GM12878 (cell line): ENCODE results near the gene EME2. TPM values are rescaled to one million over a fixed set of nuclear protein-coding genes. Genes with fewer than 3 reads are reported as not detected.

ENCODE experiments used
- ATAC-seq: fragments of 200-7000 bp; cut with Tn5 transposase; 3 replicates; pipeline ENCODE4 v1.9.1; 2020; ENCODE audit warnings: mild to moderate bottlenecking, moderate library complexity
- BruUV-seq: library from RNA; stranded (reverse); fragments of 400-500 nt; replicated peaks from 2 replicates; lab custom pipeline; 2021; lab: Mats Ljungman, UMichigan
- CTCF ChIA-PET: fragments of 300-600 bp; sonication (Branson Sonifier 250); formaldehyde crosslinking; extraction: SDS; loops from one replicate; lab custom pipeline; 2021; ENCODE audit warnings: inconsistent platforms; lab: Yijun Ruan, JAX
- POLR2A ChIA-PET: fragments of 350-600 bp; formaldehyde crosslinking; extraction: SDS; loops from one replicate; lab custom pipeline; 2021; ENCODE audit warnings: inconsistent platforms; lab: Charles Lee
- RAD21 ChIA-PET: fragments of 300-600 bp; sonication (Branson Sonifier 250); formaldehyde crosslinking; loops from one replicate; lab custom pipeline; 2023; ENCODE audit warnings: antibody characterized with exemption; ENCODE audit not compliant: unreplicated experiment; lab: Charles Lee
- SMC1A ChIA-PET: fragments of 300-600 bp; sonication (Branson Sonifier 250); formaldehyde crosslinking; loops from one replicate; lab custom pipeline; 2023; ENCODE audit not compliant: unreplicated experiment, uncharacterized antibody; lab: Charles Lee
- DNase-seq: peaks from one replicate; pipeline ENCODE4 v3.0.0-alpha.2; 2011; ENCODE audit warnings: low read depth, low spot score
- FAIRE-seq: peaks from 3 replicates; lab custom pipeline; 2011; peaks lifted over from hg19 to GRCh38; lab: Jason Lieb, UNC
- H2AFZ ChIP-seq: 2 replicates; pipeline ENCODE4 v1.6.0; 2011; ENCODE audit warnings: low read depth, low read length, control low read depth; ENCODE audit not compliant: control insufficient read depth
- H3K27ac ChIP-seq: 2 replicates; pipeline ENCODE4 v1.5.1; 2011; ENCODE audit warnings: control low read depth; ENCODE audit not compliant: control insufficient read depth, insufficient read depth
- H3K27me3 ChIP-seq, 2 experiments: replicated peaks in 1 of 2; 2 replicates each; pipeline versions ENCODE4 v1.6.0 to v1.6.1; 2011; ENCODE audit warnings: low read length in 1 of 2; ENCODE audit not compliant: control insufficient read depth in 2 of 2, insufficient read depth in 2 of 2
- H3K36me3 ChIP-seq, 2 experiments: 2 replicates each; pipeline ENCODE4 v1.5.1; 2011; ENCODE audit warnings: low read length in 1 of 2; ENCODE audit not compliant: control insufficient read depth in 2 of 2, insufficient read depth in 2 of 2
- H3K4me1 ChIP-seq: 2 replicates; pipeline ENCODE4 v1.6.1; 2011; ENCODE audit warnings: mild to moderate bottlenecking, low read length, moderate library complexity, mixed read lengths; ENCODE audit not compliant: control insufficient read depth, insufficient read depth
- H3K4me2 ChIP-seq: 2 replicates; pipeline ENCODE4 v1.6.0; 2011; ENCODE audit warnings: control low read depth; ENCODE audit not compliant: control insufficient read depth, insufficient read depth
- H3K4me3 ChIP-seq: fragments of 200-600 bp; sonication (generic); 2 replicates; pipeline ENCODE4 v1.5.1; 2016
- H3K79me2 ChIP-seq: 2 replicates; pipeline ENCODE4 v1.6.0; 2011; ENCODE audit warnings: low read length; ENCODE audit not compliant: control insufficient read depth, insufficient read depth
- H3K9ac ChIP-seq: 2 replicates; pipeline ENCODE4 v1.8.0; 2011; ENCODE audit warnings: low read length, control low read depth, mixed read lengths; ENCODE audit not compliant: control insufficient read depth, insufficient read depth
- H3K9me3 ChIP-seq: replicated peaks from 3 replicates; pipeline ENCODE4 v1.5.1; 2011; ENCODE audit warnings: mild to moderate bottlenecking, low read length; ENCODE audit not compliant: control insufficient read depth, insufficient read depth
- H4K20me1 ChIP-seq: 2 replicates; pipeline ENCODE4 v1.6.0; 2011; ENCODE audit not compliant: control insufficient read depth, insufficient read depth
- ATF7 ChIP-seq: fragments of 450-650 bp; IDR thresholded peaks from 2 replicates; pipeline ENCODE4 v1.6.1; 2016; ENCODE audit warnings: low read depth, mild to moderate bottlenecking
- BACH1 ChIP-seq: fragments of 450-650 bp; IDR thresholded peaks from 2 replicates; pipeline ENCODE4 v1.6.1; 2017; ENCODE audit warnings: mild to moderate bottlenecking, borderline replicate concordance
- BMI1 ChIP-seq: fragments of 450-650 bp; IDR thresholded peaks from 2 replicates; pipeline ENCODE4 v1.6.1; 2016; ENCODE audit warnings: mild to moderate bottlenecking, moderate library complexity, borderline replicate concordance
- ETV6 ChIP-seq, 2 experiments: fragments of 450-650 bp in 1 of 2; IDR thresholded peaks in 1 of 2; conservative IDR thresholded peaks in 1 of 2; 2 replicates each; pipeline ENCODE4 v1.6.1; 2014; ENCODE audit warnings: antibody characterized with exemption in 1 of 2, borderline replicate concordance in 1 of 2, low read depth in 1 of 2, mild to moderate bottlenecking in 1 of 2, moderate library complexity in 1 of 2
- HCFC1 ChIP-seq: fragments of 150-350 bp; IDR thresholded peaks from 2 replicates; pipeline ENCODE4 v1.6.1; 2014; ENCODE audit warnings: low read length
- NFYB ChIP-seq: IDR thresholded peaks from 2 replicates; pipeline ENCODE4 v1.6.1; 2011; ENCODE audit warnings: low read depth, mild to moderate bottlenecking, low read length, improper control_type of control experiment, moderate library complexity; ENCODE audit not compliant: insufficient read depth
- PAX8 ChIP-seq: fragments of 450-650 bp; IDR thresholded peaks from 2 replicates; pipeline ENCODE4 v1.6.1; 2017; ENCODE audit warnings: mild to moderate bottlenecking, moderate library complexity
- PML ChIP-seq: IDR thresholded peaks from 2 replicates; pipeline ENCODE4 v1.6.1; 2012; ENCODE audit warnings: low read length, inconsistent platforms
- RUNX3 ChIP-seq: IDR thresholded peaks from 2 replicates; pipeline ENCODE4 v1.6.1; 2012; ENCODE audit warnings: low read length, inconsistent platforms
- SMC3 ChIP-seq: IDR thresholded peaks from 2 replicates; pipeline ENCODE4 v1.6.1; 2011; ENCODE audit warnings: low read length, improper control_type of control experiment, borderline replicate concordance
- SUPT20H ChIP-seq: IDR thresholded peaks from 2 replicates; pipeline ENCODE4 v1.6.1; 2011; ENCODE audit warnings: low read depth, mild to moderate bottlenecking, low read length, moderate library complexity, borderline replicate concordance; ENCODE audit not compliant: control insufficient read depth
- YBX1 ChIP-seq: fragments of 450-650 bp; IDR thresholded peaks from 2 replicates; pipeline ENCODE4 v1.6.1; 2016; ENCODE audit warnings: antibody characterized with exemption
- WGBS: methylation state at CpG from one replicate; pipeline ENCODE4 v1.1.6; 2016; ENCODE audit warnings: low lambda C conversion rate; ENCODE audit not compliant: insufficient replicate concordance, insufficient coverage; ENCODE audit errors: missing lambda C conversion rate; 5-methylcytosine and 5-hydroxymethylcytosine counted together
- in situ Hi-C: fragments of 300-500 bp; cut with MboI; formaldehyde crosslinking; loops from 9 replicates; pipeline ENCODE4 v1.14.3; 2018; ENCODE audit warnings: mixed read lengths
- intact Hi-C: fragments of 100-400 bp; cut with micrococcal nuclease; formaldehyde crosslinking; loops from one replicate; pipeline ENCODE4 v1.14.2; 2022; ENCODE audit not compliant: unreplicated experiment
- polyA plus RNA-seq, 11 experiments: library from polyadenylated mRNA; depleted of rRNA in 4 of 11; unstranded in 6 of 11; stranded (reverse) in 5 of 11; fragments of >200 nt; fragmentation: Nextera tagmentation in 4 of 11; fragmentation: Illumina TruSeq in 1 of 11; extraction: Ambion mirVana in 4 of 11; extraction: Trizol in 1 of 11; gene quantifications; 1 replicate in 1 of 11; 2 replicates in 10 of 11; pipeline versions ENCODE4 v1.2.1 to v1.2.3, GENCODE V29; 2011 to 2016; ENCODE audit warnings: inconsistent platforms in 2 of 11, missing spikeins in 2 of 11, low read depth in 1 of 11
- total RNA-seq, 4 experiments: library from RNA; depleted of rRNA in 3 of 4; stranded (reverse); fragments of >200 nt in 3 of 4; fragmentation: Illumina TruSeq in 1 of 4; extraction: Trizol in 1 of 4; gene quantifications; 2 replicates each; pipeline versions ENCODE4 v1.2.1 to v1.2.3, GENCODE V29; 2013 to 2021
- TF ChIP-seq, protein P1 (sequence below): fragments of 150-350 bp; IDR thresholded peaks from 2 replicates; pipeline ENCODE4 v1.6.1; 2014; ENCODE audit warnings: mild to moderate bottlenecking, low read depth, low read length
- TF ChIP-seq, protein P2 (sequence below): fragments of 450-650 bp; IDR thresholded peaks from 2 replicates; pipeline ENCODE4 v1.6.1; 2018; ENCODE audit warnings: borderline replicate concordance, mild to moderate bottlenecking; ENCODE audit not compliant: partially characterized antibody
- TF ChIP-seq, protein P3 (sequence below): IDR thresholded peaks from 2 replicates; pipeline ENCODE4 v1.6.1; 2012; ENCODE audit warnings: low read depth, low read length, improper control_type of control experiment

Gene EME2
- total and polyA plus RNA-seq, 10 of the 15 experiments (the other 5 are each of a cell fraction or from before 2014, with no cell fraction given) = 0.29 to 16.9 (median 4.1) TPM

DNA sequence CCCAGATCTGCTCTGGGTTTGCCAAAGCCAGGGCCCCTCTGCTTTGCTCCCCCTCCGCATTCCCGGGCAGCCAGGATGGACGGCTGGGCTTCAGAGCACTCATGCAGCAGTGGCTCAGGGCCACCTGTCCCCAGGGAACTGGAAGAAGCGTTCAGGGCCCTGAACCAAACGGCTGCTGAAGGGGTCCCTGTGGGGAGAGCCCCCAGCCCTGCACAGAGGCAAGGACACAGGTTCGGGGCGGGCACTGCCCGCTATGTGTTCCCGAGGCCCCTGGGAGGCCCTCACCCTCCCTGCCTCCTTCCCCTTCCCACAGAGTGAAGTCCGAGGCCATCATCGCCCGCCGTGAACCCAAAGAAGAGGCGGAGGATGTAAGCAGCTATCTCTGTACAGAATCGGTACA is 11.7 kb upstream of the EME2 start:
- H3K4me1 ChIP-seq = no peaks in the 10 kb centered on the region
- peaks cover 0 to 14% of the 10 kb centered on the region in 2 experiments; a peak in 3 of 4 replicates for H3K36me3 ChIP-seq
- CTCF ChIA-PET = no interaction called here
- no TSS peak for BruUV-seq
- no peak overlapping the region for H3K4me3 ChIP-seq
- ATAC-seq = no peak
- in situ Hi-C loops (no loop called here), intact Hi-C loops (no loop called here)
- no peak overlapping the region for H3K9ac ChIP-seq
- no peak for FAIRE-seq
- POLR2A ChIA-PET = no interaction called here
- H3K79me2 ChIP-seq = no peaks in the 10 kb centered on the region
- no peak overlapping the region for H2AFZ ChIP-seq
- SMC1A ChIA-PET = no interaction called here
- DNase-seq = no peak
- H3K4me2 ChIP-seq = no peak overlapping the region
- no peaks in the 10 kb centered on the region for H4K20me1 ChIP-seq
- H3K27ac ChIP-seq = no peak overlapping the region
- WGBS = 97% methylated on average over 11 of the region's 15 CpGs
- RAD21 ChIA-PET = no interaction called here
- no peak for TF ChIP-seq ATF7
- TF ChIP-seq PML = no peak
- no peak for TF ChIP-seq RUNX3
- TF ChIP-seq HCFC1 = no peak
- TF ChIP-seq PAX8 = no peak
- TF ChIP-seq BMI1 = no peak
- no peak for TF ChIP-seq BACH1
- TF ChIP-seq, protein P1, sequence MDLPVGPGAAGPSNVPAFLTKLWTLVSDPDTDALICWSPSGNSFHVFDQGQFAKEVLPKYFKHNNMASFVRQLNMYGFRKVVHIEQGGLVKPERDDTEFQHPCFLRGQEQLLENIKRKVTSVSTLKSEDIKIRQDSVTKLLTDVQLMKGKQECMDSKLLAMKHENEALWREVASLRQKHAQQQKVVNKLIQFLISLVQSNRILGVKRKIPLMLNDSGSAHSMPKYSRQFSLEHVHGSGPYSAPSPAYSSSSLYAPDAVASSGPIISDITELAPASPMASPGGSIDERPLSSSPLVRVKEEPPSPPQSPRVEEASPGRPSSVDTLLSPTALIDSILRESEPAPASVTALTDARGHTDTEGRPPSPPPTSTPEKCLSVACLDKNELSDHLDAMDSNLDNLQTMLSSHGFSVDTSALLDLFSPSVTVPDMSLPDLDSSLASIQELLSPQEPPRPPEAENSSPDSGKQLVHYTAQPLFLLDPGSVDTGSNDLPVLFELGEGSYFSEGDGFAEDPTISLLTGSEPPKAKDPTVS = no peak
- no peaks in the 10 kb centered on the region for H3K27me3 ChIP-seq
- H3K9me3 ChIP-seq = no peaks in the 10 kb centered on the region

DNA sequence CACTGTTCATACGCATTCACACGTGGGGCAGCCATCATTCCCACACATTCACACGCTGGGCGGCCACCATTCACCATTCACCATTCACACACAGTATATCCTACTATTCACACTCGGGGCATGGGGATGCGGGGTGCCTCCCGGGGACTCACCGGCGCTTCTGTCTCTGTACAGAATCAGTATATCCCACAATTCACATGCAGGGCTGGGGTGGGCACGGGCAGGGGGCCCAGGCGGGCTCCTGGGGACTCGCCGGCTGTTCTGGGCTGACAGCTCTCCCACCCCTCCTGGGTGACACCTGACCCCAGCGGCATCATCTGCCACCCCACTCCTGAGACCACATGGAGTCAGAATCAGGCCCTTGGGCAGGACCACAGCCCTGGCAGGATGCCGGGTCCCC is 10.9 kb upstream of the EME2 start:
- intact Hi-C loops (no loop called here), in situ Hi-C loops (no loop called here)
- Histone ChIP-seq H4K20me1 (no peaks in the 10 kb centered on the region), H3K4me1 (no peaks in the 10 kb centered on the region), H3K9me3 (no peaks in the 10 kb centered on the region), H3K36me3 (peaks cover 0 to 17% of the 10 kb centered on the region in 2 experiments; a peak in 3 of 4 replicates), H3K27ac (no peak overlapping the region), H3K27me3 (no peaks in the 10 kb centered on the region), H3K4me3 (no peak overlapping the region), H3K4me2 (no peak overlapping the region), H3K9ac (no peak overlapping the region), H3K79me2 (no peaks in the 10 kb centered on the region), H2AFZ (no peak overlapping the region)
- ChIA-PET POLR2A (no interaction called here), CTCF (no interaction called here), RAD21 (no interaction called here), SMC1A (no interaction called here)
- DNase-seq (no peak), ATAC-seq (no peak), FAIRE-seq (no peak)
- WGBS = 98% methylated on average over 15 of the region's 15 CpGs
- BruUV-seq = no TSS peak
- TF ChIP-seq YBX1 = no peak
- TF ChIP-seq, protein P2, sequence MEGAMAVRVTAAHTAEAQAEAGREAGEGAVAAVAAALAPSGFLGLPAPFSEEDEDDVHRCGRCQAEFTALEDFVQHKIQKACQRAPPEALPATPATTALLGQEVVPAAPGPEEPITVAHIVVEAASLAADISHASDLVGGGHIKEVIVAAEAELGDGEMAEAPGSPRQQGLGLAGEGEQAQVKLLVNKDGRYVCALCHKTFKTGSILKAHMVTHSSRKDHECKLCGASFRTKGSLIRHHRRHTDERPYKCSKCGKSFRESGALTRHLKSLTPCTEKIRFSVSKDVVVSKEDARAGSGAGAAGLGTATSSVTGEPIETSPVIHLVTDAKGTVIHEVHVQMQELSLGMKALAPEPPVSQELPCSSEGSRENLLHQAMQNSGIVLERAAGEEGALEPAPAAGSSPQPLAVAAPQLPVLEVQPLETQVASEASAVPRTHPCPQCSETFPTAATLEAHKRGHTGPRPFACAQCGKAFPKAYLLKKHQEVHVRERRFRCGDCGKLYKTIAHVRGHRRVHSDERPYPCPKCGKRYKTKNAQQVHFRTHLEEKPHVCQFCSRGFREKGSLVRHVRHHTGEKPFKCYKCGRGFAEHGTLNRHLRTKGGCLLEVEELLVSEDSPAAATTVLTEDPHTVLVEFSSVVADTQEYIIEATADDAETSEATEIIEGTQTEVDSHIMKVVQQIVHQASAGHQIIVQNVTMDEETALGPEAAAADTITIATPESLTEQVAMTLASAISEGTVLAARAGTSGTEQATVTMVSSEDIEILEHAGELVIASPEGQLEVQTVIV = no peak
- TF ChIP-seq, protein P3, sequence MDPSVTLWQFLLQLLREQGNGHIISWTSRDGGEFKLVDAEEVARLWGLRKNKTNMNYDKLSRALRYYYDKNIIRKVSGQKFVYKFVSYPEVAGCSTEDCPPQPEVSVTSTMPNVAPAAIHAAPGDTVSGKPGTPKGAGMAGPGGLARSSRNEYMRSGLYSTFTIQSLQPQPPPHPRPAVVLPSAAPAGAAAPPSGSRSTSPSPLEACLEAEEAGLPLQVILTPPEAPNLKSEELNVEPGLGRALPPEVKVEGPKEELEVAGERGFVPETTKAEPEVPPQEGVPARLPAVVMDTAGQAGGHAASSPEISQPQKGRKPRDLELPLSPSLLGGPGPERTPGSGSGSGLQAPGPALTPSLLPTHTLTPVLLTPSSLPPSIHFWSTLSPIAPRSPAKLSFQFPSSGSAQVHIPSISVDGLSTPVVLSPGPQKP = no peak
- TF ChIP-seq SMC3 = no peak
- no peak for TF ChIP-seq SUPT20H
- TF ChIP-seq ETV6 (conservative IDR thresholded peaks at IDR 0.05 in 1 of 2, IDR thresholded peaks at IDR 0.05 in 1 of 2; ENCODE audit: borderline replicate concordance in 1 of 2, low read depth in 1 of 2) = no peak
- TF ChIP-seq NFYB = no peak
